ENCODE measurements around the gene SIM2. TPM values are rescaled to one million over a fixed set of nuclear protein-coding genes. Genes with fewer than 3 reads are reported as not detected.

SIM2 gene
- total and polyA plus RNA-seq, 3 donors from 2014 or later: 0.19 to 0.90 (median 0.71) TPM

DNA sequence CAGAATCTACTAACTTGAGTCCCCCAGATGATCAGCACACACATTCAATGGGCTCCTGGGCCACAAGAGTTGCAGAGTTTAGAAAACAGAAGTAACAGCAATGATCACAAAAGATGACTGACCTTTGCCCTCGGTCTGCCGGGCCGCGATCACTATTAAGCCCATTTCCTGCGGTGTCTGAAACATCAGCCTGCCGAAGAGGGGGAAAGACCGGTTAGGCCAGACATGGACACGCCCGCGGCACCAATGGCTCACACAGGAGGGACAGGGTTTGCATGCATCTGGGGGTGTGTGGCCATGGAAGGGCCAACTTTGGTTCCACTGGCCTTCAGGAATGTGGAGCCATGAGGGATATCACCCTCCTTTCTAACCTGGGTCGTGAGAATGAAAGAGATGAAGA, 68.2 kb downstream of the SIM2 start:
- Histone ChIP-seq H3K4me3 (no peak overlapping the region), H3K4me1 (peaks cover 15% of the 10 kb centered on the region), H3K36me3 (ENCODE audit: low read depth, missing control alignments) (no peaks in the 10 kb centered on the region), H3K27ac (no peak overlapping the region), H3K27me3 (no peaks in the 10 kb centered on the region), H3K9me3 (no peaks in the 10 kb centered on the region)
- intact Hi-C loops (cut with DNase I; ENCODE audit: low total_unique reads): no loop called here
- no peak for DNase-seq
- WGBS, 2 donors: 92 to 98% methylated on average over 10 to 11 of the region's 11 CpGs
- TF ChIP-seq, protein P1, sequence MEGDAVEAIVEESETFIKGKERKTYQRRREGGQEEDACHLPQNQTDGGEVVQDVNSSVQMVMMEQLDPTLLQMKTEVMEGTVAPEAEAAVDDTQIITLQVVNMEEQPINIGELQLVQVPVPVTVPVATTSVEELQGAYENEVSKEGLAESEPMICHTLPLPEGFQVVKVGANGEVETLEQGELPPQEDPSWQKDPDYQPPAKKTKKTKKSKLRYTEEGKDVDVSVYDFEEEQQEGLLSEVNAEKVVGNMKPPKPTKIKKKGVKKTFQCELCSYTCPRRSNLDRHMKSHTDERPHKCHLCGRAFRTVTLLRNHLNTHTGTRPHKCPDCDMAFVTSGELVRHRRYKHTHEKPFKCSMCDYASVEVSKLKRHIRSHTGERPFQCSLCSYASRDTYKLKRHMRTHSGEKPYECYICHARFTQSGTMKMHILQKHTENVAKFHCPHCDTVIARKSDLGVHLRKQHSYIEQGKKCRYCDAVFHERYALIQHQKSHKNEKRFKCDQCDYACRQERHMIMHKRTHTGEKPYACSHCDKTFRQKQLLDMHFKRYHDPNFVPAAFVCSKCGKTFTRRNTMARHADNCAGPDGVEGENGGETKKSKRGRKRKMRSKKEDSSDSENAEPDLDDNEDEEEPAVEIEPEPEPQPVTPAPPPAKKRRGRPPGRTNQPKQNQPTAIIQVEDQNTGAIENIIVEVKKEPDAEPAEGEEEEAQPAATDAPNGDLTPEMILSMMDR (IDR thresholded peaks at IDR 0.05): no peak
- no peak for TF ChIP-seq POLR2A (IDR thresholded peaks at IDR 0.05)

DNA sequence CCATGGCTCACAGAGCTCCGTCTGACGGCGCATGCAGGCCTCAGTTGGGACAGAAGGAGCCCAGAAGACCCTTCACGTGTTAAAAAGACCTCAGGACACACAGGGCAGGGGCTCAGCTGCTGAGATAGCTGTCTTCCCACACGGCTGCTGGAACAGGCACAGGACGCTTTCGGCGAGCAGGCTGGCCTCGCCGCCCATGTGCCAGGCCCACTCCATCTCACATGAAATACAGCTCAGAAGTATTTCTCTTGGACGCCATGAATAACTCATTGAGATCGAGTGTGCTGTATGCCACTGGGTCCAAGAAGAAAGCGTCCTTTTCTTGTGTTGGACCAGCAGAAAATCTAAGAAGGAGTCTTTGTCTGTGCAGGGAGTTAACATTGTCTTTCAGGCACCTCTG, 69.6 kb downstream of the SIM2 start:
- Histone ChIP-seq H3K36me3 (ENCODE audit: low read depth, missing control alignments) (no peaks in the 10 kb centered on the region), H3K4me3 (no peak overlapping the region), H3K27ac (peak overlapping the region in 1 of 2 donors; percentile 12), H3K9me3 (no peaks in the 10 kb centered on the region), H3K4me1 (peaks cover 20% of the 10 kb centered on the region), H3K27me3 (no peaks in the 10 kb centered on the region)
- no peak for TF ChIP-seq POLR2A (IDR thresholded peaks at IDR 0.05)
- TF ChIP-seq, protein P1 (IDR thresholded peaks at IDR 0.05): no peak
- intact Hi-C loops (cut with DNase I; ENCODE audit: low total_unique reads): no loop called here
- WGBS, 2 donors: 58 to 71% methylated on average over 11 to 13 of the region's 13 CpGs
- DNase-seq: no peak

DNA sequence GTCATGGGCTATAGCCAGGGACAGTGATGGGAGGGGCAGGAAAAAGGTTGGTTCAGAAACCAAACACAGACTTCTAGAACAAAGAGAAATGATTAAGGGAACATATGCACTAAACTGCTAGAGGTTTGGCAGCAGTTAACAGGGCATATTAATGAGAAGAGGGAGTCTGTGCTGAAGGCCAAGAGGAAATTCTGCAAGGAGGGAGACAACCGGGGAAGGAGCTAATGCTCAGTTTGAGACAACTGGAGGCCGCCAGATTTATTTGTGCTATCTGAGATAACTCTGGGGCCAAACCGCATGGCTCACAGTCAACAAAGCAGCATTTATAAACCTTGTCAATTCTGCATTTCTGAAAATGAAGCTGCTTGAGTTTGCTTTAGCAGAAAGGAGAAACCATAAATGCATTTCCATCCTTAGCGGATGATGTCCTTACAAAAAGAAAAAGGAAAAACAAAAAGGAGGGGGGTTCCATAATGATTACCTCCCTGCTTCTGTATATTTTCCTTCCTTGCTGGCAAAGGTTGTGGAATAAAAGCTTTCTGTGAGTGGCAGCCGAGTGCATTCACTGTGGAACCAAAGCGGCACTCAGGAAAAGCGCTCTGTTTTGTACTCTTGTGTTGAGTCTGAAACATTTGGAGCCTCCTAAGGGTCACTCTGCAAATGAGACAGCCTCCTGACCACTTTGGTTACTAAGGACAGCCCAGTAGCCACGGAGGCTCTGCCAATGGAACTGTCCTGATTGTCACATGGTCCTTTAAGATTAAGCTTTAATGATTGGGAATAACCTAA, 70.3 kb downstream of the SIM2 start:
- TF ChIP-seq, protein P1 (IDR thresholded peaks at IDR 0.05): no peak
- no peak for TF ChIP-seq POLR2A (IDR thresholded peaks at IDR 0.05)
- Histone ChIP-seq H3K27ac (peak overlapping the region in 1 of 2 donors; percentile 12), H3K4me3 (no peak overlapping the region), H3K9me3 (no peaks in the 10 kb centered on the region), H3K36me3 (ENCODE audit: low read depth, missing control alignments) (no peaks in the 10 kb centered on the region), H3K4me1 (peaks cover 25% of the 10 kb centered on the region), H3K27me3 (no peaks in the 10 kb centered on the region)
- 38 to 53% methylated on average over 8 of the region's 8 CpGs for WGBS, 2 donors
- DNase-seq: peak; percentile 55
- intact Hi-C loops (cut with DNase I; ENCODE audit: low total_unique reads): no loop called here

DNA sequence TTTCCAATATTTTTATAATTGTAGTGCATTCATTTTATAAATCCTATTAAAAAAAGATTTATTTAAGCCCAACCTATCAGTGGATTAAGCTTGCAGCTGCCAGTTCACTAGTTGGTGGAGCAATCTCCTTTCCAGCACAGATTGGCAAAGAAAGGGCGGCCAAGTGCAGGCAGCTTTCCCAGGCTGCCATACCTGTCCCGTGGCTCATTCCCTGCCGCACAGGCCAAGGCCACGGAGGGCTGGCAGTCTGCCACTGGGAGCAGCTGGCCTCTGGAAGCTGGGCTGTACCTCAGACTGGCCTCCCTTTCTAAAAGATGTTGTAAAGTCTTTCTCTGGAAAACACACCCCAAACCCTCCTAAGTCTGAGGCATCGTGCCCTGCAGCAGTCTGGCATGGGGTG, 74.2 kb downstream of the SIM2 start:
- H3K4me1 ChIP-seq: peaks cover 24% of the 10 kb centered on the region
- no peak overlapping the region for H3K4me3 ChIP-seq
- no peaks in the 10 kb centered on the region for H3K36me3 ChIP-seq (ENCODE audit: low read depth, missing control alignments)
- intact Hi-C loops (cut with DNase I; ENCODE audit: low total_unique reads): no loop called here
- 25 to 37% methylated on average over 4 to 5 of the region's 5 CpGs for WGBS, 2 donors
- no peaks in the 10 kb centered on the region for H3K9me3 ChIP-seq
- TF ChIP-seq POLR2A (IDR thresholded peaks at IDR 0.05): no peak
- TF ChIP-seq, protein P1 (IDR thresholded peaks at IDR 0.05): no peak
- H3K27ac ChIP-seq: no peak overlapping the region
- peak; percentile 80 for DNase-seq
- no peaks in the 10 kb centered on the region for H3K27me3 ChIP-seq

DNA sequence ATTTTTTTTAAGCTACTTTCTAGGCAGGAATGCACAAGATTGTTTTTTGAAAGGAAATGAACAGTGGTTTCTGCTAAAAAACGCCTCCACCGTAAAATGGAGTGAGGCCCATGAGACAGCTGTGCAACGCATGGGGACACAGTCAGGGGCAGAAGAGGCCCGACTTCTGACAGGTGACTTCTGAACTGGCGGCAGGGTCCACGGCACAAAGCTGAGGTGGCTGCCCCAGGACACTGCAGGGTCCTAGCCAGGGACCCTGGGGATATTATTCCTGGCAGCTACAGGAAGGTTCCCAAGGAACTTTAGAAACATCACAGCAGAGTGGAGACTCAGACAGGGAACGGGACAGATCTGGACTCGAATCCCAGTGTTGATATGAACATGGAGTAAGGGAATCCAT, 75.1 kb downstream of the SIM2 start:
- no peaks in the 10 kb centered on the region for H3K36me3 ChIP-seq (ENCODE audit: low read depth, missing control alignments)
- H3K27ac ChIP-seq: no peak overlapping the region

More for the DNA sequence above, 75.1 kb downstream of the SIM2 start:
- no peaks in the 10 kb centered on the region for H3K9me3 ChIP-seq
- no peak overlapping the region for H3K4me3 ChIP-seq
- intact Hi-C loops (cut with DNase I; ENCODE audit: low total_unique reads): no loop called here
- TF ChIP-seq, protein P1 (IDR thresholded peaks at IDR 0.05): no peak
- TF ChIP-seq POLR2A (IDR thresholded peaks at IDR 0.05): no peak
- no peak for DNase-seq
- no peaks in the 10 kb centered on the region for H3K27me3 ChIP-seq
- H3K4me1 ChIP-seq: peaks cover 15% of the 10 kb centered on the region
- 61 to 63% methylated on average over 8 of the region's 8 CpGs for WGBS, 2 donors

All from testis (tissue), 3 donors.